H1 (cell line): ENCODE measurements around the gene HTN3. TPM values are rescaled to one million over a fixed set of nuclear protein-coding genes. Genes with fewer than 3 reads are reported as not detected.

ENCODE experiments used
- BRCA1 ChIP-seq: IDR thresholded peaks from 2 replicates; pipeline ENCODE4 v1.6.1; 2012; ENCODE audit warnings: low read depth, low read length, improper control_type of control experiment
- EZH2 ChIP-seq: fragments of 200-600 bp; sonication (generic); IDR thresholded peaks from 2 replicates; pipeline ENCODE4 v1.7.1; 2012; ENCODE audit warnings: low read depth, mild to moderate bottlenecking, moderate library complexity, low read length, inconsistent platforms; ENCODE audit not compliant: severe bottlenecking
- SP2 ChIP-seq: IDR thresholded peaks from 2 replicates; pipeline ENCODE4 v1.6.1; 2012; ENCODE audit warnings: mild to moderate bottlenecking, low read length, inconsistent platforms
- polyA plus RNA-seq, 7 experiments: library from polyadenylated mRNA; depleted of rRNA in 3 of 7; stranded (reverse) in 5 of 7; unstranded in 2 of 7; fragments of >200 nt in 5 of 7; fragments of 200-250 nt in 2 of 7; gene quantifications; 1 replicate in 5 of 7; 2 replicates in 1 of 7; 4 replicates in 1 of 7; pipeline versions ENCODE4 v1.2.1 to v1.2.3, GENCODE V29; 2011 to 2013; ENCODE audit warnings: missing spikeins in 2 of 7, mixed read lengths in 2 of 7
- total RNA-seq: library from RNA; stranded (reverse); fragmentation: NEBNext Ultra II Directional; extraction: Animal tissue kit (Norgen Biotek cat#: 25700); gene quantifications from 2 replicates; pipeline ENCODE4 v1.2.1, GENCODE V29; 2021

The HTN3 gene
- total and polyA plus RNA-seq, 2 of the 8 experiments (the other 6 are each of a cell fraction or from before 2014, with no cell fraction given): not detected

DNA sequence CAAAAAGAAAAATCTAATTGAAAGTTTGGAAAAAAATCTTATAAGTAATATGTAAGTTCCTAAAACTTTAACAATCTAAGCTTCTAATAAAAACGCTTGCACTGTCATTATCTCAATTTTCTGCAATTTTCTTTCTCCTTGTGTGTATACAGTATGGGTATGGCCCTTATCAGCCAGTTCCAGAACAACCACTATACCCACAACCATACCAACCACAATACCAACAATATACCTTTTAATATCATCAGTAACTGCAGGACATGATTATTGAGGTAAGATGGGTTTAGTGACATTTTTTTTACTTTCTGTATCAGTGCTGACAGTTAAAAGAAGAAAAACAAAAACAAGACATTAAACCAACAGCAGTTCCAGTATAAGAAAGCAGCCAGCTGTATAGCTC is 27.5 kb upstream of the HTN3 start (continued):
- TF ChIP-seq EZH2: no peak
- no peak for TF ChIP-seq SP2
- TF ChIP-seq BRCA1: no peak
